HCT116 (cell line): Measurements from ENCODE around the gene GOLT1B.

Experiments
- CTCF ChIP-seq, 3 experiments: fragments of 200-600 bp in 1 of 3; sonication (generic) in 1 of 3; IDR thresholded peaks in 2 of 3; conservative IDR thresholded peaks in 1 of 3; 2 replicates each; pipeline ENCODE4 v1.5.1; 2012 to 2017; ENCODE audit warnings: low read depth in 2 of 3, low read length in 2 of 3, antibody characterized with exemption in 1 of 3, borderline replicate concordance in 1 of 3, control low read depth in 1 of 3, mild to moderate bottlenecking in 1 of 3, mixed read lengths in 1 of 3, mixed run types in 1 of 3, moderate library complexity in 1 of 3; ENCODE audit not compliant: insufficient read depth in 1 of 3
- EZH2 ChIP-seq: fragments of 200-600 bp; sonication (generic); IDR thresholded peaks from 2 replicates; pipeline ENCODE4 v1.6.1; 2017; ENCODE audit warnings: antibody characterized with exemption, mixed run types
- POLR2A ChIP-seq: IDR thresholded peaks from 2 replicates; pipeline ENCODE4 v1.7.0; 2011; ENCODE audit warnings: borderline replicate concordance; ENCODE audit not compliant: insufficient read depth, insufficient read length; ENCODE audit errors: extremely low read depth
- POLR2AphosphoS5 ChIP-seq: IDR thresholded peaks from 2 replicates; pipeline ENCODE4 v1.6.1; 2011; ENCODE audit warnings: mild to moderate bottlenecking, low read depth, low read length, moderate library complexity
- RAD21 ChIP-seq: IDR thresholded peaks from 2 replicates; pipeline ENCODE4 v1.6.1; 2012; ENCODE audit warnings: low read depth, mild to moderate bottlenecking
- ZBTB33 ChIP-seq: IDR thresholded peaks from 2 replicates; pipeline ENCODE4 v1.6.1; 2011; ENCODE audit warnings: mild to moderate bottlenecking, low read length, moderate library complexity; ENCODE audit not compliant: insufficient replicate concordance; ENCODE audit errors: extremely low read depth

DNA sequence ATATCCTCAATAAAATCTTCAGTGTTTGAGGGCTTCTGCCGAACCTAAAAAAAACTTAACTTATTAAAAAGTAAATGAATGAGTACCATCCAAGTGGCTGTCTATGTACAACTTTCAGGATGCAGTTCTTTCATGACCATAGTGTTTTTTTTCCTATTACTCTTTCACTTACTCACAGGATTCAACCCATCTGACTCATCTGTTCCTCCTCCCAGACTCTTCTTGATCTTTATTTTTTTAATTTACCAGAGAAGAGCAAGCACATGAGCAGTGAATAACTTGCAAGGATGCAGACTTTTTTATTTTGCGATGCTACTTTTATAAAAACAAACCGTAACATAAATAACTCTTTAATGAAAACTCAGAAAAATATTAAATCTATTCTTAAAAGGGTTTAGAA is 24.6 kb upstream of the GOLT1B start:
- TF ChIP-seq ZBTB33 (no peak), POLR2A (no peak), POLR2AphosphoS5 (no peak), RAD21 (no peak), EZH2 (no peak), CTCF (IDR thresholded peaks at IDR 0.05 in 2 of 3, conservative IDR thresholded peaks at IDR 0.05 in 1 of 3; ENCODE audit: borderline replicate concordance in 1 of 3, insufficient read depth in 1 of 3, low read depth in 2 of 3, low read length in 2 of 3) (no peak)
